ENCODE data around the gene PLPPR5.

DNA sequence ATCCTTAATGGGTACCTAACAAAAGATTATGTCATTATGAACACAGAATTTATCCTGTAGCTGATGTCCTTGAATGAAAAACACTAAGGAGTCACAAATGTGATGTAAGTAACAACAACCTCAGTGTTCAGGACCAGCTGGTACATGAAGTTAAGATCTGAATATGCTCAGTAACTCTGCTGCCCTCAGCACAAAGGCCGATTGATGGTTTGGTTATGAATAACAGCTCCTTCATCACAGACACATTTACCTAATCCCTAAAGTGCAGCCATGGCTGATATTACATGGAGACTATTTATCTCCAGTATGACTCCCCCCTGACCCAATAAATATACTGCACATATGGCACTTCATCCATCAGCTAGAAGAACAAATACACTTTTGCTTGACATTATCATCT, 75.2 kb downstream of the PLPPR5 start:
- TF ChIP-seq, protein P1, sequence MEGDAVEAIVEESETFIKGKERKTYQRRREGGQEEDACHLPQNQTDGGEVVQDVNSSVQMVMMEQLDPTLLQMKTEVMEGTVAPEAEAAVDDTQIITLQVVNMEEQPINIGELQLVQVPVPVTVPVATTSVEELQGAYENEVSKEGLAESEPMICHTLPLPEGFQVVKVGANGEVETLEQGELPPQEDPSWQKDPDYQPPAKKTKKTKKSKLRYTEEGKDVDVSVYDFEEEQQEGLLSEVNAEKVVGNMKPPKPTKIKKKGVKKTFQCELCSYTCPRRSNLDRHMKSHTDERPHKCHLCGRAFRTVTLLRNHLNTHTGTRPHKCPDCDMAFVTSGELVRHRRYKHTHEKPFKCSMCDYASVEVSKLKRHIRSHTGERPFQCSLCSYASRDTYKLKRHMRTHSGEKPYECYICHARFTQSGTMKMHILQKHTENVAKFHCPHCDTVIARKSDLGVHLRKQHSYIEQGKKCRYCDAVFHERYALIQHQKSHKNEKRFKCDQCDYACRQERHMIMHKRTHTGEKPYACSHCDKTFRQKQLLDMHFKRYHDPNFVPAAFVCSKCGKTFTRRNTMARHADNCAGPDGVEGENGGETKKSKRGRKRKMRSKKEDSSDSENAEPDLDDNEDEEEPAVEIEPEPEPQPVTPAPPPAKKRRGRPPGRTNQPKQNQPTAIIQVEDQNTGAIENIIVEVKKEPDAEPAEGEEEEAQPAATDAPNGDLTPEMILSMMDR (IDR thresholded peaks at IDR 0.05 in 4 of 5, conservative IDR thresholded peaks at IDR 0.05 in 1 of 5) = no peak
- TF ChIP-seq POLR2A (IDR thresholded peaks at IDR 0.05) = no peak
